Inferior parietal cortex (tissue), 1 donor: ENCODE data around the gene AGMO.

Source experiments
- DNase-seq: peaks from one replicate; pipeline ENCODE4 v3.0.0-alpha.2; 2016; ENCODE audit errors: extremely low spot score

The AGMO gene

GRCh38 chr7:15461576-15461975 is 100.2 kb downstream of the AGMO start:
- no peak for DNase-seq

- DNase-seq, result no peak
Measured at GRCh38 chr7:15459018-15459615, 102.7 kb downstream of the AGMO start.

GRCh38 chr7:15457990-15458955 is 103.5 kb downstream of the AGMO start:
- DNase-seq, result no peak

- no peak for DNase-seq
Measured at GRCh38 chr7:15452670-15453069, 109.1 kb downstream of the AGMO start.

- DNase-seq, result no peak
Measured at GRCh38 chr7:15446722-15447121, 115.1 kb downstream of the AGMO start.

- DNase-seq, result no peak
Measured at GRCh38 chr7:15446280-15446679, 115.5 kb downstream of the AGMO start.

- DNase-seq, result no peak
Measured at GRCh38 chr7:15441915-15442314, 119.9 kb downstream of the AGMO start.

- DNase-seq, result no peak
Measured at GRCh38 chr7:15440482-15440881, 121.3 kb downstream of the AGMO start.

- no peak for DNase-seq
Measured at GRCh38 chr7:15439853-15440252, 122.0 kb downstream of the AGMO start.

GRCh38 chr7:15433151-15433550 is 128.7 kb downstream of the AGMO start:
- DNase-seq, result no peak

- no peak for DNase-seq
Measured at GRCh38 chr7:15430911-15431310, 130.9 kb downstream of the AGMO start.

- no peak for DNase-seq
Measured at GRCh38 chr7:15430191-15430590, 131.6 kb downstream of the AGMO start.

GRCh38 chr7:15424468-15424867 is 137.3 kb downstream of the AGMO start:
- DNase-seq, result no peak

GRCh38 chr7:15419596-15419995 is 142.2 kb downstream of the AGMO start:
- DNase-seq, result no peak

- no peak for DNase-seq
Measured at GRCh38 chr7:15418264-15418663, 143.6 kb downstream of the AGMO start.

- DNase-seq, result no peak
Measured at GRCh38 chr7:15417341-15417988, 144.3 kb downstream of the AGMO start.

GRCh38 chr7:15411019-15411418 is 150.8 kb downstream of the AGMO start:
- DNase-seq, result no peak

GRCh38 chr7:15407910-15408309 is 153.9 kb downstream of the AGMO start:
- no peak for DNase-seq

- no peak for DNase-seq
Measured at GRCh38 chr7:15403751-15404150, 158.1 kb downstream of the AGMO start.

GRCh38 chr7:15403315-15403714 is 158.5 kb downstream of the AGMO start:
- no peak for DNase-seq

- no peak for DNase-seq
Measured at GRCh38 chr7:15402436-15403136, 159.2 kb downstream of the AGMO start.

- no peak for DNase-seq
Measured at GRCh38 chr7:15400440-15400839, 161.4 kb downstream of the AGMO start.
